ENCODE data around the gene XKR7.

Gene XKR7

GRCh38 chr20:32051720-32052089, 83.8 kb downstream of the XKR7 start:
- no peak for DNase-seq

GRCh38 chr20:32052090-32052777, 84.3 kb downstream of the XKR7 start, which contains the start of gene HCK:
Gene HCK, plus strand, starts transcription at chr20:32052242.
- peak; percentile 66 for DNase-seq

DNA sequence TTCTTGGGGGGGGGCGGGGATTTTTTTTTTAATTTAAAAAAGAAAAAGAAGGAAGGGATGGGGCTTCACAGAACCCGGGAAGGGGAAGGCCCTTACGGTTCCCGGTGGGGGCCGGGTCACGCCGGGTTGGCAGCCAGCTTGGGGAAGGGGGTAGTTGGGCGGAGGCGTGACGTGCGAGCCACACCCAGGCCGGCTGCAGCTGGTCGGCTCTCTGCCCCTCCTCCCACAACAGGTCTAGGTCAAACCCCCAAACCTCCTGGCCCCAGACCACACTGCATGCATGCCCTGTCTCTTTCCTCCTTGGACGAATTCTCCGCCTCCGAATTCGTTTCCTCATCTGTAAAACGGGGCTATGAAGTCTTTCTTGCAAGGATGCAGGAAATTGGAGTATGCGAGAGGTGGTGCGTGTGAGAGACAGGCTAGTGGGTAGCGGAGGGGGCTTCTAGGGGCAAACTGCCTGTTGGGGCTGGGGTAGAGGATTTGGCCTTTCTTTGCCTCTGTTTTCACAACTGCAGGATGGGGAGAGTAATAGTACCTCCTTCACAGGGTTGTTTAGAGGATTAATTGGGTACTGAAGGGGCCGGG, 84.9 kb downstream of the XKR7 start:
- peak; percentile 86 for DNase-seq

All from CD4-positive, alpha-beta T cell treated with Interleukin-15 for 1 hour (primary cell).